Activated naive CD4-positive, alpha-beta T cell treated with Interleukin-2 at 50 U/mL for 16 hours (primary cell): ENCODE data around the gene PPARD.
A peak's percentile ranks its signal among the peaks of the same experiment; 100 is the strongest.

Experiments
- DNase-seq: peaks from one replicate; pipeline ENCODE4 v3.0.0-alpha.2; 2020

The PPARD gene

DNA sequence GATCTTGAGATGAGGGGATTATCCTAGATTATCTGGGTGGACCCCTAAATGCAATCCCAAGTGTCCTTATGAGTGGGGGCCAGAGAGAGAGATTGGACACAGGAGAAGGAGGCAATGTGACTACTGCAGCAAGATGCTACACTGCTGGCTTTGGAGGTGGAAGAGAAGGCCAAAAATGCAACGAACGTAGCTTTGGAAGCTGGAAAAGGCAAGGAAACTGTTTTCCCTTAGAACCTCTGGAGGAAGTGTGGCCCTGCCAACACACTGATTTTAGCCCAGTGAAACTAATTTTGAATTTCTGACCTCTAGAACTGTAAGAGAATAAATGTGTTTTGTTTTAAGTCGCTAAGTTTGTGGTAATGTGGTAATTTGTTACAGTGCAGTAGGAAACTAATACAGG, 15.7 kb downstream of the PPARD start:
- DNase-seq: no peak

DNA sequence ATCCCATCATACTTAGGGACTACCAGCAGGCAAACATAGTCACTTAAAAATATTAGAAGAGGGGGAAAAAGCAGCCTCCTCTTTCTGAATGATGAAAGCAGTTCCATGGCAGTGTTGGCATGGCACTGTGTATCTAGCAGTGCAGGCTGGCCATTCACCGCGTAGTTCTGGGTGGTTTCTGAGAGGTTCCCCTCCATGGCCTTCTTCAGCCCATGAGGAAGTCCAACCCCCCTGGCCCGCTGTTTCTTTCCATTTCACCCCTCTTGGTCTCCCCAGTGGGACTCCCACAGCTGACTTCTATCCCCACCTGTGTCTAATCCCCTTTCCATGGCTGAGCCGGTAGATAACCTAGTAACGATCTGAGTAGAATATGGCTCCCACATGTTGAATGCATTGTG, 17.0 kb downstream of the PPARD start:
- no peak for DNase-seq

- DNase-seq: no peak
Observed at GRCh38 chr6:35359744-35360348, 17.5 kb downstream of the PPARD start.

GRCh38 chr6:35360349-35361138, 18.2 kb downstream of the PPARD start:
- no peak for DNase-seq

GRCh38 chr6:35362200-35362599, 19.8 kb downstream of the PPARD start:
- no peak for DNase-seq

GRCh38 chr6:35363293-35363750, 21.0 kb downstream of the PPARD start:
- no peak for DNase-seq

GRCh38 chr6:35365594-35366203, 23.3 kb downstream of the PPARD start:
- no peak for DNase-seq

DNA sequence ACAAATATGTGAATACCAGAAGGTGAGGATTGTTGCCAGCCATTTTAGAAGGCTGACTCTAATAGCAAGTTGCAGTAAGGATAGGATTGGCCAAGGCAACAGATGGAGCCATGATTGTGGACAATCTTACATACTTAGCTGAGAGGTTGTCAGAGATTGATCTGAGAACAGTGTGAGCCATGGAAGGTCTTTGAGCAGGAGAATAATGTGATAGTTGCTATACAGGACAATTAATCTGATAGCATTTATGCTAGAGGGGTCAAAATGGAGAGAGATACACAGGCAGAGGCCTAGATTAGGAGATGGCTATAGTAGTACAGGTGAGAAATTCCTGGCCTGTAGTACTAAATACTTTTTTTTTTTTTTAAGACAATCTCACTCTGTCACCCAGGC, 23.8 kb downstream of the PPARD start:
- no peak for DNase-seq

GRCh38 chr6:35367646-35368037, 25.3 kb downstream of the PPARD start:
- no peak for DNase-seq

- DNase-seq: no peak
Observed at GRCh38 chr6:35368038-35368887, 25.9 kb downstream of the PPARD start.

GRCh38 chr6:35370124-35370741, 27.9 kb downstream of the PPARD start:
- peak; percentile 41 for DNase-seq

- no peak for DNase-seq
Observed at GRCh38 chr6:35370785-35371493, 28.6 kb downstream of the PPARD start.

DNA sequence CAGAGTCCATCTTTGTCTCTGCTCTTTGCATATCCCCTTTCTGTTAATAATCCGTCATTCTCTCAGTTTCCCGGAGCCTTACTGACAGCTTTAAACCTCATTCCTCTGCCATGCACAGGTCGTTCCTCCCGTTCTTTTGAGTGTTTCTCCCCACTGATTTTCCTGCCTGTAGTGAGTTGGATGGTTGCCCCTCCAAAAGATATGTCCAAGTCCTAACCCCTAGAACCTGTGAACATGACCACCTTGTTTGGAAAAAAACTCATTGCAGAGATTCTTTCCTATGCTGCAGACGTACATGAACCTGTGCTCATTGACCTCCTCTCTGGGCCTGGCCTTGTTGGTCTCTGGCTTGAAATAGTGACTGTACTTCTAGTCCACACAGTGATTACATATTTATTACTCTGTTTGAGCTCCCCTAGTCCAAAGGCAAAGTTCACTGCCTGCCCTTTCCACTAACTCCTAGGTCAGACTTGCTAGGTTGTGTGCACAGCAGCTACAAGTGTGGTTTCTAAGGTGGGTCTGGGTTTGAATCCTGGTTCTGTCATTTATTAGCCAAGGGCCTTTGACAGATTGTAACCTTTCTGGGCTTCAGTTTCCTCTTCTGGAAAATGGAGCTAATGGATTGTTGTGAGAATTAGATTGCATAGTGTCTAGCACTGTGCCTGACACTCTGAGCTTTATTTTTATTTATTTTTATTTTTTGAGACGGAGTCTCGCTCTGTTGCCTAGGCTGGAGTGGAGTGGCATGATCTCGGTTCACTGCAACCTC, 29.3 kb downstream of the PPARD start:
- DNase-seq: no peak

DNA sequence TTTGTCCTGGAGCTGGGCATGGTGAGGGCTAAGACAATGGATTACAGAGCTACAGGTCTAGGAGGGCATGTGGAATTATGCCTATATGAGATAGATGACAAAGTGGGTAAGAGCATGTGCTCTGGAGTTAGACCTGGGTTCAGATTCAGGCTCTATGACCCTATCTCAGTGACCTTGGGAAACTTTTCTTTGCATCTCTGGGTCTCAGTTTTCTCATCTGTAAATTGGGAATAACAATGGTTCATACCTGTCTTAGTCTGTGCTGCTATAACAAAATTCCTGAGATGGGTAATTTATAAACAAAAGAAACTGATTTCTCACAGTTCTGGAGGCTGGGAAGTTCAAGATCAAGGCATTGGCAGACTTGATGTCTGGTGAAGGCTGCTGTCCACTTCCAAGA, 30.3 kb downstream of the PPARD start:
- DNase-seq: no peak

DNA sequence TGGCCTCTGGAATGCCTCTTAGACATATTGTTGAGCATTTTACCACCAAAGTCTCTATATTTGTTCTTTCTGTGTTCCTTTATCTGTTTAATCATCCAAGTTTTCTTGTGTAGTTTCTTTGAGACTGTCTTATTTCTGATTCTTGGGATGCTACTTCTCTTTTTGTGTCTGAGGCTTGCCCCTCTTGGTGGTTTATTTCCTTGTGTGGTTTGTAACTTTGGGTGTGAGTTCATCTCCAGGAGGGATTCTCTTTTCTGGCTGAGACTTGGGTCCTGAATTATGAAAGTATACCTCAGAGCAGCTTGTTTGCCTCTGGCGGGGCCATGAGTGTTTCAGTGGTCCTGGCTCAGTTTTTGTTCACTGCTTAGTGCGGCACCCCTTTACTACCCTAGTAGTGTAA, 33.9 kb downstream of the PPARD start:
- DNase-seq: no peak

- DNase-seq: no peak
Observed at GRCh38 chr6:35377002-35377401, 34.6 kb downstream of the PPARD start.

GRCh38 chr6:35378261-35378660, 35.9 kb downstream of the PPARD start:
- DNase-seq: no peak

DNA sequence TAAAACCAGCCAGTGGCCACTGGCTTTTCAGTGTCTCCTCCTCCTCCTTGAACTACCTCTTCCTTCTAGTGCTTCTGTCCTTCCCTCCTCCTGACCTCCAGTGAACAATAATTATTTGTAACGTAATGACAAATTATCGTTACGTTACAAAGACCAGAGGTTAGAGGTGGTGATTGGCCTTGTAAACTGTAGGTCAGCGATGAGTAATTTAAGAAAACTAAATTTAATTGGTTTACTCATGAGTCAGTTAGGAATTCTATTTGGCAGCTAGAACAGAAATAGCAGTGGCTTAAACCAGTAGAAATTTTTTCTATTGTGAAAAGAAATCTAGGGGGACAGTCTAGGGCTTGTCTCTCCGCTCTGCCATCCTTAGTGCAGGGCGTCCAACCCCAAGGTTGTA, 38.8 kb downstream of the PPARD start:
- no peak for DNase-seq

DNA sequence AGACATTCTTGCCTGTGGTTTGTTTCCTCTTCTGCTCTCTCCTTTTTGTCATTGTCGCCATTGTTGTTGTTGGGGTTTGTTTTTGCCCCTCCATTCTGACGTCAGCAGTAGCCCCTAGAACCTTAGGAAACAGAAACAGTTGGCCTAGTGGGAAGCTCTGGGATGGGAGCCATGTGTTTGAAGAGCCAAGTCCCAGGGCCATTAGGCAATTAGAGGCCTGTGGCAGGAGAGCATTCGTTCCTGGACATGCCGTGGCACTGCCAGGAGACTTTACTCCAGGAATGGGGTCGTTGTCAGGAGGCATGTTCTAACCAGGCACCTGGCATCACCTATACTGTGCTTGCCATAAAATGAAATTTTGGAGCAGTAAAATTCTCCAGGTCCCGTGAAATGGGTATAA, 39.7 kb downstream of the PPARD start:
- DNase-seq: no peak

DNA sequence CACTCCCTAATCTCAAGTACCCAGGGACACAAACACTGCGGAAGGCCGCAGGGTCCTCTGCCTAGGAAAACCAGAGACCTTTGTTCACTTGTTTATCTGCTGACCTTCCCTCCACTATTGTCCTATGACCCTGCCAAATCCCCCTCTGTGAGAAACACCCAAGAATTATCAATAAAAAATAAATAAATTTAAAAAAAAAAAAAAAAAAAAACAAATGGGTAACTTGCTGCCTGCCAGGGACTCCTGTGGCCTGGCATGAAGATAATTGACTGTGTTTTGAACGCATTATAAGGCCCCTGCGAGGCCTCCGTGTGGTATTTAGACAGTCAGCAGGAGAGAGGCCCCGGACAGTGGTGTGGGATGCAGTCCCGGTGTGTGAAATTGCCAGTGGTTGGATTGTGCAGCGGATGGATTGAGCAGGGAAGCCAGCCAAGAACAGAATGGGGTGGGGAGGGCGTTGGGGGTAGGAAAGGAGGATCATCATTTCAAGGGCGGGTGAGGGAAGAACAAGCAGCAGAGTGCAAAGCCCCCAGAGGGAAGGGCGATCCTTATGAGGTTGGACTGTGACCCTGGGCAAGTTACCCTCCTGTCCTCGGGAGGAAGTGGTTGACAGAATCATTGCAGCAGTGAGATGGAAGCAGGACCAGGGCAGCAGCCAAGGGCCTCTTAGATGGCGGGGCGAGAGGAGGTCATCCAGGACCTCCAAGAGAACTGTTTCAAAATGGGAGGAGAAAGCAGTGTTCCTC, 43.3 kb downstream of the PPARD start:
- DNase-seq: no peak

- no peak for DNase-seq
Observed at GRCh38 chr6:35386989-35387388, 44.6 kb downstream of the PPARD start.
